ENCODE results near the gene PIN4. TPM values are rescaled to one million over a fixed set of nuclear protein-coding genes. Genes with fewer than 3 reads are reported as not detected.
A peak's percentile ranks its signal among the peaks of the same experiment; 100 is the strongest.
"Not testable (repeated sequence)": the region's sequence is repeated elsewhere in the genome, so short reads cannot be mapped to it uniquely, and the experiment has no call there.

PIN4 gene
- total RNA-seq, 1 donor from 2014 or later = 10.3 TPM

DNA sequence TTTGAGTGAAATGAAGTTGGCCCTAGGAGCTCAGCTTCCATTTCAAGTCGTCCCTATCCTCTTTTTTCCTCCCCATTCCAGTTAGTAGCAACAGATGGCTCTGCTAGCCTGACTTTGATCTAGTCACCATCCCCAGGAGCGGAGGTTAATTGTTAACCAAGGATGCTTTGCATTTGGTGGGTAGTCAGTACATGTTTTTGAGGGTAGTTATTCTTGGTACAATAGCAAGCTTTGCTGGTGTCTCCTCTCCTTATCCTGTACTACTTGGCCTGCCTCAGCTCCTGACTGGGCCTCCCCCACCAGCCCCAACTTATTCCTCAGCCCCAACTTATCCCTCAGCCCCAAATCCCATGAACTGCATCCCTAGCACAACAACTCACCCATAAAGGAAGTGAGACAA is 35.0 kb upstream of the PIN4 start:
- FAIRE-seq (no peak), DNase-seq (ENCODE audit: low read depth) (no peak)
- TF ChIP-seq, protein P1, sequence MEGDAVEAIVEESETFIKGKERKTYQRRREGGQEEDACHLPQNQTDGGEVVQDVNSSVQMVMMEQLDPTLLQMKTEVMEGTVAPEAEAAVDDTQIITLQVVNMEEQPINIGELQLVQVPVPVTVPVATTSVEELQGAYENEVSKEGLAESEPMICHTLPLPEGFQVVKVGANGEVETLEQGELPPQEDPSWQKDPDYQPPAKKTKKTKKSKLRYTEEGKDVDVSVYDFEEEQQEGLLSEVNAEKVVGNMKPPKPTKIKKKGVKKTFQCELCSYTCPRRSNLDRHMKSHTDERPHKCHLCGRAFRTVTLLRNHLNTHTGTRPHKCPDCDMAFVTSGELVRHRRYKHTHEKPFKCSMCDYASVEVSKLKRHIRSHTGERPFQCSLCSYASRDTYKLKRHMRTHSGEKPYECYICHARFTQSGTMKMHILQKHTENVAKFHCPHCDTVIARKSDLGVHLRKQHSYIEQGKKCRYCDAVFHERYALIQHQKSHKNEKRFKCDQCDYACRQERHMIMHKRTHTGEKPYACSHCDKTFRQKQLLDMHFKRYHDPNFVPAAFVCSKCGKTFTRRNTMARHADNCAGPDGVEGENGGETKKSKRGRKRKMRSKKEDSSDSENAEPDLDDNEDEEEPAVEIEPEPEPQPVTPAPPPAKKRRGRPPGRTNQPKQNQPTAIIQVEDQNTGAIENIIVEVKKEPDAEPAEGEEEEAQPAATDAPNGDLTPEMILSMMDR (IDR thresholded peaks at IDR 0.05; ENCODE audit: insufficient read depth, low read length, severe bottlenecking) = no peak
- H3K4me3 ChIP-seq (ENCODE audit: low read depth, low read length) = no peak overlapping the region
- no peaks in the 10 kb centered on the region for H3K27me3 ChIP-seq (ENCODE audit: control insufficient read depth, insufficient read depth, low read length)
- H3K36me3 ChIP-seq (ENCODE audit: control insufficient read depth, insufficient read depth, low read length) = no peaks in the 10 kb centered on the region

DNA sequence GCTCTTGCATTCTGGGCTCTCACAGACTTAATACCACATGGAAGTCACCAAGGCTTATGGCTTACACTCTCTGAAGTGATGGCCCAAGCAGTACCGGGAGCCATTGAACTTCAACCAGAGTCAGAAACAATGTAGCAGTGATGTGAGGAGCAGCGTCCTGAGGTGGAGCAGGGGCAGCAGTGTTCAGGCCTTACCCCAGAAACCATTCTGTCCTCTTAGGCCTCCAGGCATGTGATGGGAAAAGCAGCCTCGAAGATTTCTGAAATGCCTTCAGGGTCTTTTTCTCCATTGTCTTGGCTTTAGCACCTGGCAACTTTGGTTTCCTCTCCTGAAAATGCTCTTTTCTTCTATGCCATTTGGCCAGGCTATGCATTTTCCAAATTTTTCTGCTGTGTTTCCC is 22.8 kb upstream of the PIN4 start:
- H3K36me3 ChIP-seq (ENCODE audit: control insufficient read depth, insufficient read depth, low read length) = no peaks in the 10 kb centered on the region
- no peak for DNase-seq (ENCODE audit: low read depth)
- H3K4me3 ChIP-seq (ENCODE audit: low read depth, low read length) = no peak overlapping the region
- FAIRE-seq = no peak
- no peaks in the 10 kb centered on the region for H3K27me3 ChIP-seq (ENCODE audit: control insufficient read depth, insufficient read depth, low read length)
- TF ChIP-seq, protein P1 (IDR thresholded peaks at IDR 0.05; ENCODE audit: insufficient read depth, low read length, severe bottlenecking) = no peak

DNA sequence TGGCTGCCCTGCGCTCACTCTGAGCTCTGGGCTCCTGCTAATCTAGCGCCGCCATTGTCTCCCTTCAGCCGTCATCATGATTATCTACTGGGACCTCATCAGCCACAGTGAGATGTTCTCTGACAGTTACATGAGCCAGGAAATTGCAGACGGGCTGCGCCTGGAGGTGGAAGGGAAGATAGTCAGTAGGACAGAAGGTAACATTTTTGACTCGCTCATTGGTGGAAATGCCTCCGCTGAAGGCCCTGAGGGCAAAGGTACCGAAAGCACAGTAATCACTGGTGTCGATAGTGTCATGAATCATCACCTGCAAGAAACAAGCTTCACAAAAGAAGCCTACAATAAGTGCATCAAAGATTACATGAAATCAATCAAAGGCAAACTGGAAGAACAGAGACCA is 21.8 kb upstream of the PIN4 start:
- peak; percentile 18 for DNase-seq (ENCODE audit: low read depth)
- no peak for FAIRE-seq
- TF ChIP-seq, protein P1 (IDR thresholded peaks at IDR 0.05; ENCODE audit: insufficient read depth, low read length, severe bottlenecking) = no peak

DNA sequence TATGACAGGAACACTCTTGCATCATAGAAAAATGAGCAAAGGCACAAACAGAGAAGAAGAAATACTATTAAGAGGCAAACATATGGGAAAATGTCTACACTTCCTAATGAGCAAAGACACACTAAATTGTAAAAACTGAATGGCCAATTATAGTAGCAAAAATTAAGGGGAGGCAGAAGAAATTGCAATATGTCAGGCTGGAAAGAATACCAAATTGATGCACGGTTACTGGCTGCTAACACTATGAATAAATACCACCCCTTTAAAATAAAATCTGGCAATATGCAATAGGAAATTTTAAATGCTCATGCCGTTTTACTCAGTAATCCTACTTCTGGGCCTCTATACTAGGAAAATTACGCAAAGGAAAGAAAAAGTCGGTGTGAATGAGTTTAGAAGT is 16.0 kb upstream of the PIN4 start:
- Histone ChIP-seq H3K4me3 (ENCODE audit: low read depth, low read length) (no peak overlapping the region), H3K36me3 (ENCODE audit: control insufficient read depth, insufficient read depth, low read length) (no peaks in the 10 kb centered on the region), H3K27me3 (ENCODE audit: control insufficient read depth, insufficient read depth, low read length) (no peaks in the 10 kb centered on the region)
- FAIRE-seq = no peak
- TF ChIP-seq, protein P1 (IDR thresholded peaks at IDR 0.05; ENCODE audit: insufficient read depth, low read length, severe bottlenecking) = no peak
- no peak for DNase-seq (ENCODE audit: low read depth)

More for the DNA sequence above, 21.8 kb upstream of the PIN4 start:
- Histone ChIP-seq H3K36me3 (ENCODE audit: control insufficient read depth, insufficient read depth, low read length) (no peaks in the 10 kb centered on the region), H3K4me3 (ENCODE audit: low read depth, low read length) (no peak overlapping the region), H3K27me3 (ENCODE audit: control insufficient read depth, insufficient read depth, low read length) (no peaks in the 10 kb centered on the region)

DNA sequence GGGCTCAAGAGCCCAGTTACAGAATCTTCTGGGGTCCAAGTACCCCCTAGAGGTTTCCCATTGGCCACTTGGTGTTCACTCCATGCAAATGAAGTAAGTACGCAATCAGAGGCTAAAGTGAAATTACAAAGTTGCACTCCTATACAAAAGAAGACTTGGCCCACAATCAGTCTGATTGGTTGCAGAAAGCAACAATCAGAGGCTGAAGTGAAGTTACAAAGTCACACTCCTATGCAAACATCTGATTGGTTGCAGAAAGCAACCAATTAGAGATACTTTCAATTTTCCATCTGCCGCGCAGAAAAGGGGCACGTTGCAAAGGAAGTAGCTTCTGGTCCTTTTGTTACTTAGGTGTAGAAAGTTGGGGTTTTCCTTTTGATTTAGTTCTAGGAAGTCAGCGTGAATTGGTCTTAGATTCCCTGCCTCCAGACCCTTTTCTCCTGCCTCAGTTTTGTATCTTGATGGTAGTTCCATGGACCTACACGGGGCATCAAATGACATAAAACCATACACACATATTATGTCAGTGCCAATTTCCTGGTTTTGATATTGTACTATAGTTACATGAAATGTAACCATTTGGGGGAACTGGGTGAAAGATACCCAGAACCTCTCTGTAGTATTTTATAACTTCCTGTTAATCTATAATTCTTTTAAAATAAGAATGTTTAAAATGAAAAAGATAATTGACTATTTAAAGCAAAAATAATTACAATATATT is 12.4 kb upstream of the PIN4 start:
- Histone ChIP-seq H3K36me3 (ENCODE audit: control insufficient read depth, insufficient read depth, low read length) (no peaks in the 10 kb centered on the region), H3K4me3 (ENCODE audit: low read depth, low read length) (no peak overlapping the region), H3K27me3 (ENCODE audit: control insufficient read depth, insufficient read depth, low read length) (no peaks in the 10 kb centered on the region)
- FAIRE-seq (no peak), DNase-seq (ENCODE audit: low read depth) (peak; percentile 9)
- TF ChIP-seq, protein P1 (IDR thresholded peaks at IDR 0.05; ENCODE audit: insufficient read depth, low read length, severe bottlenecking) = no peak

DNA sequence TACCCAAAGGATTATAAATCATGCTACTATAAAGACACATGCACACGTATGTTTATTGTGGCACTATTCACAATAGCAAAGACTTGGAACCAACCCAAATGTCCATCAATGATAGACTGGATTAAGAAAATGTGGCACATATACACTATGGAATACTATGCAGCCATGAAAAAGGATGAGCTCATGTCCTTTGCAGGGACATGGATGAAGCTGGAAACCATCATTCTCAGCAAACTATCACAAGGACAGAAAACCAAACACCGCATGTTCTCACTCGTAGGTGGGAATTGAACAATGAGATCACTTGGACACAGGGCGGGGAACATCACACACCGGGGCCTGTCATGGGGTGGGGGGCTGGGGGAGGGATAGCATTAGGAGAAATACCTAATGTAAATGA is 5.3 kb upstream of the PIN4 start:
- H3K27me3 ChIP-seq (ENCODE audit: control insufficient read depth, insufficient read depth, low read length); FAIRE-seq: not testable (repeated sequence)

More for the DNA sequence above, 5.3 kb upstream of the PIN4 start:
- H3K4me3 ChIP-seq (ENCODE audit: low read depth, low read length); H3K36me3 ChIP-seq (ENCODE audit: control insufficient read depth, insufficient read depth, low read length); DNase-seq (ENCODE audit: low read depth): not testable (repeated sequence)

Data from bronchial epithelial cell (primary cell).